IPS-18a (cell line): ENCODE measurements around the gene C20orf173.

ENCODE experiments used
- H3K27ac ChIP-seq: one replicate; pipeline ENCODE4 v1.5.1; 2013; ENCODE audit warnings: low read length
- H3K27me3 ChIP-seq: one replicate; pipeline ENCODE4 v1.6.1; 2013; ENCODE audit warnings: mild to moderate bottlenecking, low read length; ENCODE audit not compliant: control insufficient read depth, insufficient read depth
- H3K36me3 ChIP-seq: one replicate; pipeline ENCODE4 v1.6.1; 2013; ENCODE audit warnings: low read depth, low read length; ENCODE audit not compliant: control insufficient read depth
- H3K4me1 ChIP-seq: one replicate; pipeline ENCODE4 v1.6.1; 2013; ENCODE audit warnings: low read depth, low read length; ENCODE audit not compliant: control insufficient read depth
- H3K4me3 ChIP-seq: one replicate; pipeline ENCODE4 v1.5.1; 2013; ENCODE audit warnings: low read length
- H3K9ac ChIP-seq: one replicate; pipeline ENCODE4 v1.6.1; 2013; ENCODE audit warnings: mild to moderate bottlenecking, low read length, moderate library complexity
- H3K9me3 ChIP-seq: one replicate; pipeline ENCODE4 v1.6.1; 2013; ENCODE audit warnings: low read depth, low read length; ENCODE audit not compliant: control insufficient read depth

Gene C20orf173, protein sequence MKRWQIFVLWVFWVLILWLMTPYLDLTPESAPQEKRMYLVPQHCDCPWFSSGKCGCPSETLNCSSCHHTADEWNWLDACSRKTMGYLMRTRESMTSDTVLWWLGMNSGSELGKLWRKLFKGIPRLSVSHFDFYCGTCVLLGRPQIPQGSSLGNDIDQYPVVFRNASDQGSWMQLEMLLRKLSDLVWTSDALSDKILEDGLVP

DNA sequence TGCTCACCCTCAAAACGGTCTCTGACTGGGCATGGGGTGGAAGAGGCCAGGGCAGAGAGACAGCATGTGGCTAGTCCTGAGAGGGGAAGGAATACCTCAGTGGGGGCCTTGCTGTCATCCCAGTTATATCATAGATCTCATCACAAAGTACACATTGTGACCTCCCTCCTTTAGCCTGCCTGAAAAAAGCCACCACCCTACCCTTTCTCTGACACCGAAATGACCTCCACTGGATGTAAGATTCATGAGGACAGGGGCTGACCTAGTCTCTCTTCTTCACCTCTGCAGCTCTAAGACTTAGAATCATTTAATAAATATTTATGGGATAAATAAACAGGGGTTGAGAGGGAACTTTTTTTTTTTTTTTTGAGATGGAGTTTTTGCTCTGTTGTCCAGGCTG, at the start of gene C20orf173:
C20orf173 (minus strand) TSS at position 101 of the 400 bp plus-strand sequence. CDS start 279 bp downstream, outside the sequence.
- no peaks in the 10 kb centered on the region for H3K27me3 ChIP-seq
- no peak within 1 kb of the TSS for H3K4me3 ChIP-seq
- H3K27ac ChIP-seq = no peak within 1 kb of the TSS
- no peak within 1 kb of the TSS for H3K9ac ChIP-seq
- no peaks in the 10 kb centered on the region for H3K4me1 ChIP-seq
- H3K36me3 ChIP-seq = no peaks in the 10 kb centered on the region
- H3K9me3 ChIP-seq = no peaks in the 10 kb centered on the region

DNA sequence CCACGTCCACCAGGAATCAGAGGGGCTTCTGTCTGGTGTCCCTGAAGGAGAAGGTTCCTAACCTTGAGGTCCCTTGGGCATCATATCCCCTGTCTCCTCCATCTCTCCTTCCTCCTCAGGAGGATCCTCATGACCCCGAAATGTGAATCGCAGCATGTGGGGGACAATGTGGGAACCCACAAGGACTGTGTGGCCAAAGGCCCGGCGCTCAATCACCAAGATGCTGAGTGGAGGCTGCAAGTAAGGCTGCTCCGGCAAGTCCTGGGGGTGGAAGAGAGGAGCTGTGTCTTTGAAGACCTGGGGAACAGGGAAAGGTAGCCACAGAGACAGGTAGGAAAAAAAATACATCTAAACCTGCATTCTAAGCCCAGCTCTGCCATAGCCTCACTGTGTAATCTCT, 49.7 kb upstream of the C20orf173 start:
- Histone ChIP-seq H3K9me3 (no peaks in the 10 kb centered on the region), H3K36me3 (no peaks in the 10 kb centered on the region), H3K27ac (no peak overlapping the region), H3K27me3 (no peaks in the 10 kb centered on the region), H3K4me3 (no peak overlapping the region), H3K4me1 (no peaks in the 10 kb centered on the region), H3K9ac (no peak overlapping the region)

DNA sequence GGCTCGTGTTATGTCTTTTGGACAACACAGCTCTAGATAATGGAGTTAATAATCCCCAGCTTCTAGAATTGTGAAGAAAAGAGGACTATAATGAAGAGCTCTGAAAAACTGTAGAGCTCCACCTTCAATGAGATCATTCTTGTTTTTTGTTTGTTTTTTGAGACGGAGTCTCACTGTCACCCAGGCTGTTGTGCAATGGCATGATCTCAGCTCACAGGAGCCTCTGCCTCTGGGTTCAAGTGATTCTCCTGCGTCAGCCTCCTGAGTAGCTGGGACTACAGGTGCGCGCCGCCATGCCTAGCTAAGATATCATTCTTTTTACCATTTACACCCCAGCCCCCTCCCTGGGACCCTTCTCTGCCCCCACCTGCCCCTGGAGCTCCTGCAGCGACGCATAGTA, 49.0 kb upstream of the C20orf173 start:
- no peak overlapping the region for H3K27ac ChIP-seq
- no peak overlapping the region for H3K4me3 ChIP-seq
- H3K9ac ChIP-seq = no peak overlapping the region
- no peaks in the 10 kb centered on the region for H3K27me3 ChIP-seq
- H3K9me3 ChIP-seq = no peaks in the 10 kb centered on the region
- no peaks in the 10 kb centered on the region for H3K4me1 ChIP-seq
- no peaks in the 10 kb centered on the region for H3K36me3 ChIP-seq

DNA sequence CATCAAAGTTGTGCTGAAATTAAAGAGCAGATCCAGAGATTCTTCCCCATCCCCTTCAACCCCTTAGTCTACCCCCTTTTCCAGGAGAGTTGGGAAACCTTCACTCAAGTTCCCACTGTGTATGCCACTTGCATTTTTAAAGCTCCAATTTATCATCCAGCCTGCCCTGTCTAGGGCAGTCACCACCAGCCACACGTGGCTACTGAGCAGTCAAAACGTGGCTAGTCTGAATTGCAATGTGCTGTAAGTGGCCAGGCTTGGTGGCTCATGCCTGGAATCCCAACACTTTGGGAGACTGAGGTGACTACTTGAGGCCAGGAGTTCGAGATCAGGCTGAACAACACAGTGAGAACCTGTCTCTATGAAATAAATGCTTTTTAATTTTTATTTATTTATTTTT, 47.4 kb upstream of the C20orf173 start:
- H3K9me3 ChIP-seq = no peaks in the 10 kb centered on the region
- H3K27ac ChIP-seq = no peak overlapping the region
- H3K4me3 ChIP-seq = no peak overlapping the region
- H3K9ac ChIP-seq = no peak overlapping the region
- H3K27me3 ChIP-seq = no peaks in the 10 kb centered on the region
- H3K4me1 ChIP-seq = no peaks in the 10 kb centered on the region
- H3K36me3 ChIP-seq = no peaks in the 10 kb centered on the region

DNA sequence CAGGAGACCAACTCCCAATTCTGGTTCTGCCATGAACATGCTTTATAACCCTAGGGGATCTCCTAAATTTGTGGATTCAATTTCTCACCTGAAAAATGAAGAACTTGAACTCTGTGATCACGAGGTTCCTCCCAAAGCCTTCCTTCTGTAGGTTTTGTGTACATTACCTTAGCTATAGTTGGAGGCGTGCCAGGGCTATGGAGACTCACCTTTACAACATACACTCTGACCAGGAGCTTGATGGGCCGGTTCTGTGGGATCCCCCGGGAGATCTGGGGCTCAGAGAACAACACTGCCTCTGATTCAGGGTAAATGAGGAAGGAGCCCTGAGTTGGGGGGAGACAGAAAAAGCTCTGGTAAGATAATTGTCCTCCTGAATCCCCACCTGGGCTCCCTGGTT, 46.5 kb upstream of the C20orf173 start:
- H3K9ac ChIP-seq = no peak overlapping the region
- H3K9me3 ChIP-seq = no peaks in the 10 kb centered on the region
- no peaks in the 10 kb centered on the region for H3K27me3 ChIP-seq
- H3K4me1 ChIP-seq = no peaks in the 10 kb centered on the region
- H3K27ac ChIP-seq = no peak overlapping the region
- H3K4me3 ChIP-seq = no peak overlapping the region
- no peaks in the 10 kb centered on the region for H3K36me3 ChIP-seq

DNA sequence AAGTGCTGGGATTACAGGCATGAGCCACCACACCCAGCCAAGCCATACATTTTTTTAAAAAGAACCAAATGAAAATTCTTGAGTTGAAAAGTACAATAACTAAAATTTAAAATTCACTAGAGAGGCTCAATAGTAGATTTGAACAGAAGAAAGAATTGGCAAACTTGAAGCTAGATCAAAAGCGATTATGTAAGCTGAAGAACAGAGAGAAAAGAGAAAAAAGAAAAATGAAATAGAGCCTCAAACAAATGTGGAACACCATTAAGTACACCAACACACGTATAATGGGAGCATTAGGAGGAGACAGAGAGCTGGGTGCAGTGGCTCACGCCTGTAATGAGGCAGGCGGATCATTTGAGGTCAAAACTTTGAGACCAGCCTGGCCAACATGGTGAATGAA, 43.4 kb upstream of the C20orf173 start:
- Histone ChIP-seq H3K36me3 (no peaks in the 10 kb centered on the region), H3K9me3 (no peaks in the 10 kb centered on the region), H3K9ac (no peak overlapping the region), H3K27ac (no peak overlapping the region), H3K27me3 (no peaks in the 10 kb centered on the region), H3K4me1 (no peaks in the 10 kb centered on the region), H3K4me3 (no peak overlapping the region)

DNA sequence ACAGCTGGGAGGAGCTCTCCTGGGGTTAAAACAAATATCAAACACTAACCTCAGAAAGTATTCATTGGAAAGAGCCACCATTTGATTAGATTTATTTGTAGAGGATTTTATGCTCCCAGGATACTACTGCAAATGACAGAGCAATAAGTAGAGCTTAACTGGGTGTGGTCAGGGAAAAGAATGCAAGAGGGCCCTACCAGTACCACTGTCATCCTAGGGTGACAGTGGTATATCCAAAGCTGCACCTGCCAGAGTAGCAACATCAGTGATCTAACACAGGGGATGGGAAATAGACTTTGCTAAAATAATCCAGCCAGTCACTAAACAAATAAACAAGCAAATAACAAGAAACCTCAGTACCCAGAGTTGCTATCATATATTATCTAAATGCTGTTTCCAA, 42.1 kb upstream of the C20orf173 start:
- no peak overlapping the region for H3K9ac ChIP-seq
- no peak overlapping the region for H3K27ac ChIP-seq
- H3K4me3 ChIP-seq = no peak overlapping the region
- no peaks in the 10 kb centered on the region for H3K36me3 ChIP-seq
- no peaks in the 10 kb centered on the region for H3K9me3 ChIP-seq
- H3K4me1 ChIP-seq = no peaks in the 10 kb centered on the region
- no peaks in the 10 kb centered on the region for H3K27me3 ChIP-seq

DNA sequence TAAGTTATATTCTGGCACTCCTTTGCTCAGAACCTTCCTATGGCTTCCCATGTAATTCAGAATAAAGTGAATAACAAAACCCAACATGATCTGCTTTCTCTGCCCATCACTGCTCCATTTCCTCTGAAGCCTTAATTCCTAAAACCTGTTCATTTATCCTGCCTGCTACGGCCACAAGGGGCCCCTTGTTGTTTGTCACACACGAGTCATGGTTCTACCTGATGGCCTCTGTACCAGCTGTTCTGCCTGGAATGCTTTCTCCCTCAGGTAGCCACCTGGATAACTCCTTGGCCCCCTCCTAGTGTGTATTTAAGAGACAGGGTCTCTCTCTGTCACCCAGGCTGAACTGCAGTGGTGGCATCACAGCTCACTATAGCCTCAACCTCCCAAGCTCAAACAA, 39.2 kb upstream of the C20orf173 start:
- Histone ChIP-seq H3K36me3 (no peaks in the 10 kb centered on the region), H3K4me3 (no peak overlapping the region), H3K27ac (no peak overlapping the region), H3K27me3 (no peaks in the 10 kb centered on the region), H3K9ac (no peak overlapping the region), H3K4me1 (no peaks in the 10 kb centered on the region), H3K9me3 (no peaks in the 10 kb centered on the region)

DNA sequence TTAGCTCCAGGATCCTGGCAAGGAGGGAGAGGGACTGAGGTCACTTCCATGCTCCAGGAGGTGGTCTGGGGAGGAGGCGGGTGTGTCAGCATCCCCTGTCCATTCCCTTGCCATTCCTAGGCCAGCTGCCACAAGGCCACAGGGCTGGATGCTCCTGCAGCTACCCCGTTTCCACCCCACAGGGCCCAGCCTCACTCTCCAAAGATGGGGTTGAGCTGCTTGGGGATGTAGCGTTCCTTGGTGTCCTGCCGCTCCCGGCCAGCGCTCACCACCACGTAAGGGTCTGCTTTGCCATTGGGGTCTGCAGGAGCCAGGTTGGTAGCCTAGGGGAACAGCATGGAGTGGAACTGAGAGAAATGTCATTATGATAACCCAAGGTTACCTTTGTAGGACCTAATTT, 35.5 kb upstream of the C20orf173 start:
- no peak overlapping the region for H3K9ac ChIP-seq
- no peaks in the 10 kb centered on the region for H3K4me1 ChIP-seq
- no peaks in the 10 kb centered on the region for H3K36me3 ChIP-seq
- H3K4me3 ChIP-seq = no peak overlapping the region
- no peaks in the 10 kb centered on the region for H3K27me3 ChIP-seq
- no peaks in the 10 kb centered on the region for H3K9me3 ChIP-seq
- no peak overlapping the region for H3K27ac ChIP-seq

DNA sequence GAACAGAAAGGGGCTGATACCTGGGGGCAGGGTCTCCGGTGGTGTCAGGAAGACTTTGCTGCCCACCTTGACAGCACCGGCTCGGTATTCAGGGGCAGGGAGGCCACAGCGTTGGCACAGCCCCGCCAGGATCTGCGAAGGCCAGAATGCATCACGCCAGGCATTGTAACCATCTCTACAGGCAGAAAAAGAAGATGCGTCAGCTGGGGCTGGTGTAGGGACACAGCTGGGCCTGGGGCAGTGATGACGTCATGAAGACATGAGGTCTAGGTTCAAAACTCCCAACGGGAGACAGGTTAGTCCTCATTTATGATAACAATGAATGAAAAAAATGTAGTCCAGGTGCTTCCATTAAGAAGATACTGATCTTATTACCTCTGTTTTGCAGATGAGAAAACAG, 34.4 kb upstream of the C20orf173 start:
- Histone ChIP-seq H3K4me1 (no peaks in the 10 kb centered on the region), H3K4me3 (no peak overlapping the region), H3K9me3 (no peaks in the 10 kb centered on the region), H3K27me3 (no peaks in the 10 kb centered on the region), H3K27ac (no peak overlapping the region), H3K36me3 (no peaks in the 10 kb centered on the region), H3K9ac (no peak overlapping the region)

DNA sequence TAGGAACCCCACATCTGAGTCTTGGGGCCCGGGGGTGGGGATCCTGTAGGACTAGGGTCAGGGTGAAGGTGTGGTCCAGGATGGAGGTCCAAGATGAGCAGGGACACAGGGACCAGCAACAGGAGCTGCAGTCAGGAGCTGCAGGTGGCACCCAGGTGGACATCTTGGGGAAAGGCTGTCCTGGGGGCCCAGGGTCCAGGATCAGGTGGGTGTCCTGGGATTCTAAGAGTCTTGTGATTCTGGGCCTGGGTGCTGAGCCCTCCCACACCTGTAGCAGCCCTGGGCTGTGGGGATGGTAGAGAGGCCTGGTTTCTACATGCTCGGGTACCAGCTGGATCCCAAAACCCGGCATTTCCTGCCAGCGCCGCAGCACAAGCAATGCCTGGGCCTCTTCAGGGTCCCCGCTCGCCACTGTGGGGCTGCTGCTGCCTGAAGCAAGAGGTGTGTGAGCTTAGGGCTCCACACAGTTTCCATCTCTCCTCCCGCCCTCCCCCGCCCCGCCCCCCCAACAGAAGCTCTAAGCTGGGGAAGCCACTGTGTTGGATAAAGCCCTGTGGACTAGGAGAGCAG, 33.2 kb upstream of the C20orf173 start:
- Histone ChIP-seq H3K27ac (no peak overlapping the region), H3K27me3 (no peaks in the 10 kb centered on the region), H3K36me3 (peaks cover 5% of the 10 kb centered on the region), H3K4me1 (no peaks in the 10 kb centered on the region), H3K9me3 (no peaks in the 10 kb centered on the region), H3K4me3 (no peak overlapping the region), H3K9ac (no peak overlapping the region)

DNA sequence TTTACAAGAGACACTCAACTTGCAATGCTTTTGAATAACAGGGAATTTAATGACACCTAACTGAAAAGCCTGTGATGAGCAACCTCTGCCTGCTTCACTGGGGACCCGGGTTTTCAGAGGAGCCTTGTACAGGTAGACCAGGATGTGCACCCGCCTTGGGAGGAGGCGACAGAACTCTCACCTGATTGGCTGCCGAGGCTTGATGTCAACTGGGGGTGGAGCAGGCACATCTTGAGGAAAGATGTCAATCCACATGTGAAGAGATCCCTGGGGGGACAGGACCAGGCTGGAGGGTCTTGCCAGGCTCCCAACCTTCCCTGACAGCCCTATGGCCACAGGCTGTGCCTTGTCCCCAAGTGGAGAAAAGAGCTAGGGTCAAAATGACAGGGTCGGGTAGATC, 32.2 kb upstream of the C20orf173 start:
- no peaks in the 10 kb centered on the region for H3K9me3 ChIP-seq
- H3K27me3 ChIP-seq = no peaks in the 10 kb centered on the region
- H3K4me3 ChIP-seq = no peak overlapping the region
- H3K27ac ChIP-seq = no peak overlapping the region
- H3K4me1 ChIP-seq = no peaks in the 10 kb centered on the region
- peaks cover 15% of the 10 kb centered on the region for H3K36me3 ChIP-seq
- H3K9ac ChIP-seq = no peak overlapping the region
